ENCODE data around the gene WDR6.

WDR6 gene

DNA sequence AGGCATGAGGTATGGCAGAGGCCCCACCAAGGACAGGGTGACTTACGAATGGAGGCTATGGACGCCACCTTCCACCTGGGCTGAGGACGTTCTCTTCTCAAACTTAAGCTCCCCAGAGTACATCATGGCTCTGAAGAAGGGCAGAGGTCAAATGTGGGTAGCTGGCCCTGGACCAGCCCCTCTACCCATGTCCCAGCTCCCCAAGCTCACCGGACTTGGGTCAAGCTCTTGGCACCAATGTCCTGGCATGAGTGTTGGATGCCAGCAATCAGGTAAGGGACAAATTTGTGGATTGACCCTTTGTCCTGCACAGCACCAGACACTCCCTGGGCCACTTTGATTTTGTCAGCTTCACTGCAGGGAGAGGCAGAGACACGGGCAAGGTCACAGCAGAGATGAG, 17.3 kb downstream of the WDR6 start:
- TF ChIP-seq TCF4 (CRISPR knock-in tag; IDR thresholded peaks at IDR 0.05; ENCODE audit: borderline replicate concordance) (no peak), ZNF70 (CRISPR knock-in tag; IDR thresholded peaks at IDR 0.05) (no peak), ESRRG (CRISPR knock-in tag; IDR thresholded peaks at IDR 0.05) (no peak), ZC3H10 (CRISPR knock-in tag; IDR thresholded peaks at IDR 0.05) (no peak), CSDC2 (CRISPR knock-in tag; IDR thresholded peaks at IDR 0.05) (no peak), GLIS3 (CRISPR knock-in tag; IDR thresholded peaks at IDR 0.05) (no peak), PATZ1 (CRISPR knock-in tag; IDR thresholded peaks at IDR 0.05; ENCODE audit: borderline replicate concordance) (no peak), ARNTL (CRISPR knock-in tag; IDR thresholded peaks at IDR 0.05; ENCODE audit: borderline replicate concordance, low read depth) (no peak), ZFP30 (CRISPR knock-in tag; IDR thresholded peaks at IDR 0.05) (no peak), BACH2 (CRISPR knock-in tag; IDR thresholded peaks at IDR 0.05; ENCODE audit: borderline replicate concordance) (no peak), PPARA (CRISPR knock-in tag; IDR thresholded peaks at IDR 0.05; ENCODE audit: borderline replicate concordance) (no peak), ZNF8 (CRISPR knock-in tag; IDR thresholded peaks at IDR 0.05) (no peak), ISL1 (CRISPR knock-in tag; IDR thresholded peaks at IDR 0.05) (no peak), CREB5 (CRISPR knock-in tag; IDR thresholded peaks at IDR 0.05; ENCODE audit: low read depth) (no peak), RARB (CRISPR knock-in tag; IDR thresholded peaks at IDR 0.05) (no peak), ZFP3 (CRISPR knock-in tag; IDR thresholded peaks at IDR 0.05) (no peak), ZNF565 (CRISPR knock-in tag; conservative IDR thresholded peaks at IDR 0.05; ENCODE audit: low read depth) (no peak), SNAI2 (CRISPR knock-in tag; IDR thresholded peaks at IDR 0.05) (no peak)
- TF ChIP-seq, protein P1, sequence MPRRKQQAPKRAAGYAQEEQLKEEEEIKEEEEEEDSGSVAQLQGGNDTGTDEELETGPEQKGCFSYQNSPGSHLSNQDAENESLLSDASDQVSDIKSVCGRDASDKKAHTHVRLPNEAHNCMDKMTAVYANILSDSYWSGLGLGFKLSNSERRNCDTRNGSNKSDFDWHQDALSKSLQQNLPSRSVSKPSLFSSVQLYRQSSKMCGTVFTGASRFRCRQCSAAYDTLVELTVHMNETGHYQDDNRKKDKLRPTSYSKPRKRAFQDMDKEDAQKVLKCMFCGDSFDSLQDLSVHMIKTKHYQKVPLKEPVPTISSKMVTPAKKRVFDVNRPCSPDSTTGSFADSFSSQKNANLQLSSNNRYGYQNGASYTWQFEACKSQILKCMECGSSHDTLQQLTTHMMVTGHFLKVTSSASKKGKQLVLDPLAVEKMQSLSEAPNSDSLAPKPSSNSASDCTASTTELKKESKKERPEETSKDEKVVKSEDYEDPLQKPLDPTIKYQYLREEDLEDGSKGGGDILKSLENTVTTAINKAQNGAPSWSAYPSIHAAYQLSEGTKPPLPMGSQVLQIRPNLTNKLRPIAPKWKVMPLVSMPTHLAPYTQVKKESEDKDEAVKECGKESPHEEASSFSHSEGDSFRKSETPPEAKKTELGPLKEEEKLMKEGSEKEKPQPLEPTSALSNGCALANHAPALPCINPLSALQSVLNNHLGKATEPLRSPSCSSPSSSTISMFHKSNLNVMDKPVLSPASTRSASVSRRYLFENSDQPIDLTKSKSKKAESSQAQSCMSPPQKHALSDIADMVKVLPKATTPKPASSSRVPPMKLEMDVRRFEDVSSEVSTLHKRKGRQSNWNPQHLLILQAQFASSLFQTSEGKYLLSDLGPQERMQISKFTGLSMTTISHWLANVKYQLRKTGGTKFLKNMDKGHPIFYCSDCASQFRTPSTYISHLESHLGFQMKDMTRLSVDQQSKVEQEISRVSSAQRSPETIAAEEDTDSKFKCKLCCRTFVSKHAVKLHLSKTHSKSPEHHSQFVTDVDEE (CRISPR knock-in tag; IDR thresholded peaks at IDR 0.05), result no peak
- TF ChIP-seq, protein P2, sequence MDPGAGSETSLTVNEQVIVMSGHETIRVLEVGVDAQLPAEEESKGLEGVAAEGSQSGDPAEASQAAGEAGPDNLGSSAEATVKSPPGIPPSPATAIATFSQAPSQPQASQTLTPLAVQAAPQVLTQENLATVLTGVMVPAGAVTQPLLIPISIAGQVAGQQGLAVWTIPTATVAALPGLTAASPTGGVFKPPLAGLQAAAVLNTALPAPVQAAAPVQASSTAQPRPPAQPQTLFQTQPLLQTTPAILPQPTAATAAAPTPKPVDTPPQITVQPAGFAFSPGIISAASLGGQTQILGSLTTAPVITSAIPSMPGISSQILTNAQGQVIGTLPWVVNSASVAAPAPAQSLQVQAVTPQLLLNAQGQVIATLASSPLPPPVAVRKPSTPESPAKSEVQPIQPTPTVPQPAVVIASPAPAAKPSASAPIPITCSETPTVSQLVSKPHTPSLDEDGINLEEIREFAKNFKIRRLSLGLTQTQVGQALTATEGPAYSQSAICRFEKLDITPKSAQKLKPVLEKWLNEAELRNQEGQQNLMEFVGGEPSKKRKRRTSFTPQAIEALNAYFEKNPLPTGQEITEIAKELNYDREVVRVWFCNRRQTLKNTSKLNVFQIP (CRISPR knock-in tag; IDR thresholded peaks at IDR 0.05; ENCODE audit: borderline replicate concordance, low read depth), result no peak
- ATAC-seq, result no peak

DNA sequence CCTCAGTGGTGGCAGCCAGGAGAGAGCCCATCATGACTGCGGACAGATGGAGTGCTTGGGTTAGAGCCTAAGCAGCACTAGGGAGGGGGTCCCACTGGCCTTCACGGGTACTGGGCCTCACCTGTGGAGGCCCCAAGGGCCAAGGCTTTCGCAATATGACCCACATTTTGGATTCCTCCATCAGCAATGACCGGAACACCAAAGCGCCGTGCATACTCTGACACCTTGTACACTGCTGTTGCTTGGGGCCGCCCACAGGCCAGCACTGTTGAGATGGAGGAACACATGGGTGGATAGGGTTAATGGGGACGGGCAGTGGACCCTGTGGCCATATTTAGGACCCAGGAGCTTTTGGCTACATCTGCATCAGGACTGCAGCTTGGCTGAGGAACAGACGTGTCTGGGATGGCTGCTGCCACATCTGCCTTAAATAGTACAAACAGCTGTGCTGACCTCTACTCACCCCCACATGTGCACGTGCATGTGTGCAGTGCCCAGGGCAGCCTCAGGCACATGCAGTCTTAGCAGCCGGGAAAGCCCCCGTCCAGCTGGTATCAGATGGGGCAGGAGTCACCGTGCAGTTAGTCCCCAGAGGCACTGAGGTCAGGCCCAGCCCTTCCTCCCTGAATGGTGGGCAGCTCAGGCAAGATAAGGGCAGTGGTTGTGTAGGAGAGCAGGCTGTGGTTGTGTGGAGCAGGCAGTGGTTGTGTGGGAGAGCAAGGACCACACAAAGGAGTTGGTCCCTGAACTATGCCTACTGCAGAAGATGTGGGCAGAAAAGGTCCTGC, 18.0 kb downstream of the WDR6 start:
- no peak for TF ChIP-seq GLIS3 (CRISPR knock-in tag; IDR thresholded peaks at IDR 0.05)
- no peak for TF ChIP-seq ZC3H10 (CRISPR knock-in tag; IDR thresholded peaks at IDR 0.05)
- TF ChIP-seq ZNF70 (CRISPR knock-in tag; IDR thresholded peaks at IDR 0.05), result no peak
- no peak for TF ChIP-seq TCF4 (CRISPR knock-in tag; IDR thresholded peaks at IDR 0.05; ENCODE audit: borderline replicate concordance)
- no peak for ATAC-seq

DNA sequence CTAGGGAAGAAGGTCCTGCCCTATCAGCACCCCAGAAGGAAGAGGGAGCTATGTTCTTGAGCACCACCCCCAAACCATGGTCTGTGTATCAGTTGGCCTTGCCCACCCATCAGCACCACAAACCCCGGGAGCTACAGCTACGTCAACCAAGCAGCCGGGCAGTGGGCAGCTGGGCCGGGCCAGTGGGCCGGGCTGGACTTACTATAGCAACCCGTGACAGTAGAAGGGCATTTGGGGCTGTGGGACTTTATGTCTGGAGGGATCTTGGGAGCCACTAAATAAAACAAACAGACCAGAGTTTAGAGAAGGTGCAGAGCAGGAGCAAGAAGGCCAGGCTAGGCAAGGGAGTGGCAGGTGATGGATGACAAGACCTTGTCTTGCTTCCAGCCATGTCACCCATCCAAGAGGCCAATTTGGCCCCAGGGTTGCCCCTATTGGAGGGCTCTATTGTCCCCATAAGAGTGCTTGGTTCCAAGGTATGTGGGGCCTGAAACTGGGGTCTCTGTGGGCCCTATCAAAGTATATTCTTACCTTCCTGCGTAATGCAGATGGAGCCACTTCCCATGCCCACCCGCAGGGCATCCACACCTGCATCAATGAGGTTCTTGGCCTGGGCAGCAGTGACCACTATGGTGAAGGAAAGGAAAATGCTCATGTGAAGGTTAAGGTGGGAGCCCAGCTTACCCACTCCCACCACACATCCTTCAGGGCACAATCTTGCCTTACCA, 18.8 kb downstream of the WDR6 start:
- TF ChIP-seq CREB5 (CRISPR knock-in tag; IDR thresholded peaks at IDR 0.05; ENCODE audit: low read depth) (no peak), ZNF70 (CRISPR knock-in tag; IDR thresholded peaks at IDR 0.05) (no peak)
- TF ChIP-seq, protein P1 (CRISPR knock-in tag; IDR thresholded peaks at IDR 0.05), result no peak
- ATAC-seq, result no peak

Data from SK-N-SH treated with all-trans-retinoic acid at 6 μM for 48 hours (cell line).